Thoracic aorta (tissue), 2 donors: Measurements from ENCODE around the gene OVCA2. TPM values are rescaled to one million over a fixed set of nuclear protein-coding genes. Genes with fewer than 3 reads are reported as not detected.

ENCODE experiments used
- ATAC-seq: fragments of 150-250 bp; one replicate; pipeline ENCODE4 v1.8.0; 2017; ENCODE audit warnings: low read depth; ENCODE audit not compliant: insufficient number of reproducible peaks, low FRiP score
- DNase-seq: peaks from one replicate; pipeline ENCODE4 v3.0.0-alpha.2; 2020; ENCODE audit warnings: low spot score
- H3K27ac ChIP-seq, 2 donors: fragments of 200-600 bp; sonication (generic); 1 replicate in 1 of 2; 2 replicates in 1 of 2; pipeline ENCODE4 v1.5.1; 2016; ENCODE audit warnings: mild to moderate bottlenecking in 2 of 2, moderate library complexity in 2 of 2
- H3K27me3 ChIP-seq: fragments of 200-600 bp; sonication (generic); replicated peaks from 2 replicates; pipeline ENCODE4 v1.6.0; 2016; ENCODE audit warnings: mild to moderate bottlenecking; ENCODE audit not compliant: insufficient read depth
- H3K36me3 ChIP-seq: fragments of 200-600 bp; sonication (generic); one replicate; pipeline ENCODE4 v1.5.1; 2016
- H3K4me1 ChIP-seq, 2 donors: fragments of 200-600 bp; sonication (generic); 1 replicate in 1 of 2; 2 replicates in 1 of 2; pipeline versions ENCODE4 v1.5.1 to v1.6.0; 2016; ENCODE audit warnings: low read depth in 2 of 2, mild to moderate bottlenecking in 1 of 2; ENCODE audit not compliant: control insufficient read depth in 1 of 2
- H3K4me3 ChIP-seq: fragments of 200-600 bp; sonication (generic); 2 replicates; pipeline ENCODE4 v1.5.1; 2016; ENCODE audit warnings: mild to moderate bottlenecking
- H3K9me3 ChIP-seq: fragments of 200-600 bp; sonication (generic); 2 replicates; pipeline ENCODE4 v1.5.1; 2016
- CTCF ChIP-seq: fragments of 200-600 bp; sonication (generic); IDR thresholded peaks from one replicate; pipeline ENCODE4 v1.5.1; 2019; ENCODE audit warnings: antibody characterized with exemption
- total RNA-seq, 2 donors: library from RNA; depleted of rRNA; stranded (reverse); fragments of >200 nt; gene quantifications; one replicate each; pipeline versions ENCODE4 v1.1.0 to v1.2.3, GENCODE V29; 2016

The OVCA2 gene
- total RNA-seq, 2 donors from 2014 or later, result 44.1 to 46.6 TPM

- ATAC-seq, result no peak
These were observed 25.3 kb downstream of the OVCA2 start for GRCh38 chr17:2067048-2067561.

GRCh38 chr17:2067608-2068024, 25.8 kb downstream of the OVCA2 start:
- Histone ChIP-seq H3K9me3 (no peaks in the 10 kb centered on the region), H3K36me3 (peaks cover 19% of the 10 kb centered on the region), H3K27me3 (no peaks in the 10 kb centered on the region), H3K27ac (peak overlapping the region; percentile 40 to 75), H3K4me3 (no peak overlapping the region), H3K4me1 (peaks cover 0 to 60% of the 10 kb centered on the region in 2 donors)
- no peak for ATAC-seq
- no peak for DNase-seq
- TF ChIP-seq CTCF, result no peak

More at GRCh38 chr17:2067048-2067561, 25.3 kb downstream of the OVCA2 start:
- Histone ChIP-seq H3K4me1 (peaks cover 0 to 65% of the 10 kb centered on the region in 2 donors), H3K36me3 (peaks cover 19% of the 10 kb centered on the region), H3K27me3 (no peaks in the 10 kb centered on the region), H3K9me3 (no peaks in the 10 kb centered on the region), H3K27ac (peak overlapping the region; percentile 40 to 75), H3K4me3 (no peak overlapping the region)
- TF ChIP-seq CTCF, result no peak
- DNase-seq, result no peak

GRCh38 chr17:2068031-2068518, 26.3 kb downstream of the OVCA2 start:
- TF ChIP-seq CTCF, result no peak
- no peaks in the 10 kb centered on the region for H3K9me3 ChIP-seq
- ATAC-seq (no peak), DNase-seq (no peak)
- H3K4me1 ChIP-seq, result peaks cover 0 to 55% of the 10 kb centered on the region in 2 donors
- H3K27ac ChIP-seq, result peak overlapping the region; percentile 27 to 75
- no peaks in the 10 kb centered on the region for H3K27me3 ChIP-seq
- no peak overlapping the region for H3K4me3 ChIP-seq
- peaks cover 19% of the 10 kb centered on the region for H3K36me3 ChIP-seq

- H3K4me1 ChIP-seq, result peaks cover 0 to 50% of the 10 kb centered on the region in 2 donors
- ATAC-seq (no peak), DNase-seq (no peak)
- H3K4me3 ChIP-seq, result no peak overlapping the region
- peak overlapping the region; percentile 27 to 75 for H3K27ac ChIP-seq
- TF ChIP-seq CTCF, result no peak
- H3K36me3 ChIP-seq, result peaks cover 19% of the 10 kb centered on the region
- no peaks in the 10 kb centered on the region for H3K27me3 ChIP-seq
- no peaks in the 10 kb centered on the region for H3K9me3 ChIP-seq
These were observed 26.8 kb downstream of the OVCA2 start for GRCh38 chr17:2068519-2069051.

- TF ChIP-seq CTCF, result no peak
- peaks cover 0 to 32% of the 10 kb centered on the region in 2 donors for H3K4me1 ChIP-seq
- peaks cover 11% of the 10 kb centered on the region for H3K36me3 ChIP-seq
- H3K9me3 ChIP-seq, result no peaks in the 10 kb centered on the region
- ATAC-seq, result no peak
- peak overlapping the region in 1 of 2 donors; percentile 10 for H3K27ac ChIP-seq
- DNase-seq, result no peak
- H3K27me3 ChIP-seq, result no peaks in the 10 kb centered on the region
- H3K4me3 ChIP-seq, result no peak overlapping the region
These were observed 28.6 kb downstream of the OVCA2 start for GRCh38 chr17:2070241-2071023.
